WTC11 (cell line): ENCODE results near the gene FIGNL2. TPM values are rescaled to one million over a fixed set of nuclear protein-coding genes. Genes with fewer than 3 reads are reported as not detected.

Experiments
- ATAC-seq: fragments of 200-7000 bp; cut with Tn5 transposase; 2 replicates; pipeline ENCODE4 v1.10.0; 2021; ENCODE audit warnings: mild to moderate bottlenecking, moderate library complexity
- CTCF ChIA-PET: fragments of 300-600 bp; sonication (Branson Sonifier 250); formaldehyde crosslinking; loops from one replicate; lab custom pipeline; 2021; ENCODE audit warnings: antibody characterized with exemption; lab: Charles Lee
- POLR2A ChIA-PET: fragments of 350-600 bp; sonication (Branson Sonifier 250); formaldehyde crosslinking; loops from one replicate; lab custom pipeline; 2021; ENCODE audit warnings: antibody characterized with exemption; lab: Charles Lee
- DNase-seq: peaks from one replicate; pipeline ENCODE4 v3.0.0; 2021; ENCODE audit warnings: low spot score
- H3K27ac Mint-ChIP-seq: 2 replicates; pipeline ENCODE4 v1.8.0; 2021; ENCODE audit warnings: mixed read lengths
- H3K27me3 Mint-ChIP-seq: 2 replicates; pipeline ENCODE4 v1.8.0; 2021; ENCODE audit warnings: low read depth, mild to moderate bottlenecking, moderate library complexity, mixed read lengths
- H3K36me3 Mint-ChIP-seq: 2 replicates; pipeline ENCODE4 v1.8.0; 2021; ENCODE audit warnings: mixed read lengths
- H3K4me1 Mint-ChIP-seq: 2 replicates; pipeline ENCODE4 v1.8.0; 2022; ENCODE audit warnings: mixed read lengths
- H3K4me3 Mint-ChIP-seq: 2 replicates; pipeline ENCODE4 v1.8.0; 2021; ENCODE audit warnings: mild to moderate bottlenecking, moderate library complexity, mixed read lengths
- H3K9me3 Mint-ChIP-seq: 2 replicates; pipeline ENCODE4 v1.8.0; 2021; ENCODE audit warnings: mixed read lengths
- ELF4 ChIP-seq: sonication (generic); formaldehyde crosslinking; IDR thresholded peaks from 2 replicates; pipeline ENCODE4 v1.8.1; 2022; ENCODE audit warnings: low read depth, mild to moderate bottlenecking, moderate library complexity, missing genetic modification reagents
- FOXK1 ChIP-seq: sonication (generic); formaldehyde crosslinking; IDR thresholded peaks from 2 replicates; pipeline ENCODE4 v1.8.0; 2022; ENCODE audit warnings: mild to moderate bottlenecking, moderate library complexity, missing genetic modification reagents
- GRHL2 ChIP-seq: fragments of 250-450 bp; sonication (Bioruptor Pico); IDR thresholded peaks from 2 replicates; pipeline ENCODE4 v1.8.0; 2022; ENCODE audit warnings: mild to moderate bottlenecking, moderate library complexity; ENCODE audit not compliant: insufficient replicate concordance, severe bottlenecking
- IRF2 ChIP-seq: sonication (generic); formaldehyde crosslinking; IDR thresholded peaks from 2 replicates; pipeline ENCODE4 v1.8.0; 2022; ENCODE audit warnings: low read depth, missing genetic modification reagents, borderline replicate concordance
- JUN ChIP-seq: sonication (generic); formaldehyde crosslinking; IDR thresholded peaks from 2 replicates; pipeline ENCODE4 v1.8.0; 2023; ENCODE audit warnings: mild to moderate bottlenecking, missing genetic modification reagents
- KAT7 ChIP-seq: sonication (generic); formaldehyde crosslinking; IDR thresholded peaks from 2 replicates; pipeline ENCODE4 v1.8.1; 2023; ENCODE audit warnings: missing genetic modification reagents, mild to moderate bottlenecking, borderline replicate concordance
- NR2C2 ChIP-seq: sonication (generic); formaldehyde crosslinking; IDR thresholded peaks from 2 replicates; pipeline ENCODE4 v1.8.0; 2022; ENCODE audit warnings: mild to moderate bottlenecking, missing genetic modification reagents
- RELA ChIP-seq: sonication (generic); formaldehyde crosslinking; IDR thresholded peaks from 2 replicates; pipeline ENCODE4 v1.8.1; 2022; ENCODE audit warnings: missing genetic modification reagents, mild to moderate bottlenecking, borderline replicate concordance
- SOX15 ChIP-seq: fragments of 250-450 bp; sonication (Bioruptor Pico); IDR thresholded peaks from 2 replicates; pipeline ENCODE4 v1.9.0; 2021; ENCODE audit warnings: mild to moderate bottlenecking
- SP1 ChIP-seq: sonication (generic); formaldehyde crosslinking; conservative IDR thresholded peaks from 2 replicates; pipeline ENCODE4 v1.8.1; 2022; ENCODE audit warnings: missing genetic modification reagents
- TP53 ChIP-seq: sonication (generic); formaldehyde crosslinking; IDR thresholded peaks from 2 replicates; pipeline ENCODE4 v1.8.1; 2023; ENCODE audit warnings: mild to moderate bottlenecking, missing genetic modification reagents
- ZBTB21 ChIP-seq: sonication (generic); formaldehyde crosslinking; IDR thresholded peaks from 2 replicates; pipeline ENCODE4 v1.8.1; 2023; ENCODE audit warnings: mild to moderate bottlenecking, missing genetic modification reagents, borderline replicate concordance
- ZNF121 ChIP-seq: sonication (generic); formaldehyde crosslinking; IDR thresholded peaks from 2 replicates; pipeline ENCODE4 v1.8.0; 2023; ENCODE audit warnings: missing genetic modification reagents
- total RNA-seq: library from RNA; stranded (reverse); gene quantifications from 3 replicates; pipeline ENCODE4 v1.2.3, GENCODE V29; 2021
- TF ChIP-seq, protein P1 (sequence below): fragments of 250-450 bp; sonication (Bioruptor Pico); IDR thresholded peaks from 2 replicates; pipeline ENCODE4 v1.9.0; 2021; ENCODE audit warnings: mild to moderate bottlenecking
- TF ChIP-seq, protein P2 (sequence below): fragments of 250-450 bp; sonication (Bioruptor Pico); IDR thresholded peaks from 2 replicates; pipeline ENCODE4 v1.8.0; 2021; ENCODE audit warnings: mild to moderate bottlenecking
- TF ChIP-seq, protein P3 (sequence below): sonication (generic); formaldehyde crosslinking; IDR thresholded peaks from 2 replicates; pipeline ENCODE4 v1.8.0; 2022; ENCODE audit warnings: missing genetic modification reagents
- TF ChIP-seq, protein P4 (sequence below): sonication (generic); formaldehyde crosslinking; IDR thresholded peaks from 2 replicates; pipeline ENCODE4 v1.8.1; 2023; ENCODE audit warnings: mild to moderate bottlenecking, missing genetic modification reagents, moderate library complexity
- TF ChIP-seq, protein P5 (sequence below): sonication (generic); formaldehyde crosslinking; IDR thresholded peaks from 2 replicates; pipeline ENCODE4 v1.8.0; 2022; ENCODE audit warnings: mild to moderate bottlenecking, missing genetic modification reagents
- TF ChIP-seq, protein P6 (sequence below): sonication (generic); formaldehyde crosslinking; conservative IDR thresholded peaks from 2 replicates; pipeline ENCODE4 v1.8.1; 2023; ENCODE audit warnings: mild to moderate bottlenecking, low read depth, missing genetic modification reagents, moderate library complexity
- TF ChIP-seq, protein P7 (sequence below): sonication (generic); formaldehyde crosslinking; IDR thresholded peaks from 2 replicates; pipeline ENCODE4 v1.8.0; 2023; ENCODE audit warnings: missing genetic modification reagents, mild to moderate bottlenecking, borderline replicate concordance

The FIGNL2 gene
- total RNA-seq, 1 experiment from 2014 or later = 9.9 TPM

DNA sequence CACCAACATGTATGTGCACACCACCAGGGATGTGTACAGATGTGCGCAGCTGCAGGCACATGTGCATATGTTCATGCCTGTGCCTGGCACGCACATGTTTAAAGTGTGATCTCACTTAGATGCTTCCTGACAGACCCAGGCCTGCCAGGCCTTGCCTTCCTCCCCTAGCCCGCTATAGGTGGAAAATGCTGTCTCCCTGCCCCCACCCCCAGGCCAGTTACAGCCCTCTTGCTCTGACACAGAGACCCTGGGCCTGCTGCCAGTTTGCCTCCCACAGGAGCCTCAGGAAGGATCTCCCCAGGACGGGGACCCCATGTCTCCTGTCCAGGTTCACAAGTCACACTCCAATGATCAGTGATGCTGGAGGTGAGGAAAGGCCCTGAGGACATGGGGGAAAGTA, 21.6 kb downstream of the FIGNL2 start:
- Mint-ChIP-seq H3K27ac (no peak overlapping the region), H3K4me1 (peaks cover 46% of the 10 kb centered on the region), H3K36me3 (no peaks in the 10 kb centered on the region), H3K4me3 (no peak overlapping the region), H3K9me3 (no peaks in the 10 kb centered on the region), H3K27me3 (peaks cover 11% of the 10 kb centered on the region)
- POLR2A ChIA-PET = no interaction called here
- CTCF ChIA-PET = interaction anchor here (4.6 kb wide), 1 partner anchor 48 kb away, joined by 67 read pairs; no protein-coding TSS in a partner anchor
- ATAC-seq (no peak), DNase-seq (no peak)
- TF ChIP-seq, protein P1, sequence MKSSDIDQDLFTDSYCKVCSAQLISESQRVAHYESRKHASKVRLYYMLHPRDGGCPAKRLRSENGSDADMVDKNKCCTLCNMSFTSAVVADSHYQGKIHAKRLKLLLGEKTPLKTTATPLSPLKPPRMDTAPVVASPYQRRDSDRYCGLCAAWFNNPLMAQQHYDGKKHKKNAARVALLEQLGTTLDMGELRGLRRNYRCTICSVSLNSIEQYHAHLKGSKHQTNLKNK (CRISPR knock-in tag) = no peak
- TF ChIP-seq IRF2 (CRISPR knock-in tag) (no peak), KAT7 (CRISPR knock-in tag) (no peak), GRHL2 (no peak), ELF4 (no peak)

- Mint-ChIP-seq H3K27ac (no peak overlapping the region), H3K4me1 (peaks cover 37% of the 10 kb centered on the region), H3K4me3 (no peak overlapping the region), H3K36me3 (no peaks in the 10 kb centered on the region), H3K9me3 (no peaks in the 10 kb centered on the region), H3K27me3 (peaks cover 12% of the 10 kb centered on the region)
- ATAC-seq (no peak), DNase-seq (no peak)
- ChIA-PET POLR2A (no interaction called here), CTCF (interaction anchor here (1.2 to 4.6 kb wide), 8 partner anchors 11 to 131 kb away, joined by 3 to 67 read pairs (median 17); a partner anchor contains a TSS)
- TF ChIP-seq ZBTB21 (CRISPR knock-in tag) = no peak
- no peak for TF ChIP-seq TP53 (CRISPR knock-in tag)
- TF ChIP-seq JUN (CRISPR knock-in tag) = no peak
- TF ChIP-seq, protein P2, sequence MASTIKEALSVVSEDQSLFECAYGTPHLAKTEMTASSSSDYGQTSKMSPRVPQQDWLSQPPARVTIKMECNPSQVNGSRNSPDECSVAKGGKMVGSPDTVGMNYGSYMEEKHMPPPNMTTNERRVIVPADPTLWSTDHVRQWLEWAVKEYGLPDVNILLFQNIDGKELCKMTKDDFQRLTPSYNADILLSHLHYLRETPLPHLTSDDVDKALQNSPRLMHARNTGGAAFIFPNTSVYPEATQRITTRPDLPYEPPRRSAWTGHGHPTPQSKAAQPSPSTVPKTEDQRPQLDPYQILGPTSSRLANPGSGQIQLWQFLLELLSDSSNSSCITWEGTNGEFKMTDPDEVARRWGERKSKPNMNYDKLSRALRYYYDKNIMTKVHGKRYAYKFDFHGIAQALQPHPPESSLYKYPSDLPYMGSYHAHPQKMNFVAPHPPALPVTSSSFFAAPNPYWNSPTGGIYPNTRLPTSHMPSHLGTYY (CRISPR knock-in tag) = no peak
- no peak for TF ChIP-seq ZNF121
- TF ChIP-seq, protein P3, sequence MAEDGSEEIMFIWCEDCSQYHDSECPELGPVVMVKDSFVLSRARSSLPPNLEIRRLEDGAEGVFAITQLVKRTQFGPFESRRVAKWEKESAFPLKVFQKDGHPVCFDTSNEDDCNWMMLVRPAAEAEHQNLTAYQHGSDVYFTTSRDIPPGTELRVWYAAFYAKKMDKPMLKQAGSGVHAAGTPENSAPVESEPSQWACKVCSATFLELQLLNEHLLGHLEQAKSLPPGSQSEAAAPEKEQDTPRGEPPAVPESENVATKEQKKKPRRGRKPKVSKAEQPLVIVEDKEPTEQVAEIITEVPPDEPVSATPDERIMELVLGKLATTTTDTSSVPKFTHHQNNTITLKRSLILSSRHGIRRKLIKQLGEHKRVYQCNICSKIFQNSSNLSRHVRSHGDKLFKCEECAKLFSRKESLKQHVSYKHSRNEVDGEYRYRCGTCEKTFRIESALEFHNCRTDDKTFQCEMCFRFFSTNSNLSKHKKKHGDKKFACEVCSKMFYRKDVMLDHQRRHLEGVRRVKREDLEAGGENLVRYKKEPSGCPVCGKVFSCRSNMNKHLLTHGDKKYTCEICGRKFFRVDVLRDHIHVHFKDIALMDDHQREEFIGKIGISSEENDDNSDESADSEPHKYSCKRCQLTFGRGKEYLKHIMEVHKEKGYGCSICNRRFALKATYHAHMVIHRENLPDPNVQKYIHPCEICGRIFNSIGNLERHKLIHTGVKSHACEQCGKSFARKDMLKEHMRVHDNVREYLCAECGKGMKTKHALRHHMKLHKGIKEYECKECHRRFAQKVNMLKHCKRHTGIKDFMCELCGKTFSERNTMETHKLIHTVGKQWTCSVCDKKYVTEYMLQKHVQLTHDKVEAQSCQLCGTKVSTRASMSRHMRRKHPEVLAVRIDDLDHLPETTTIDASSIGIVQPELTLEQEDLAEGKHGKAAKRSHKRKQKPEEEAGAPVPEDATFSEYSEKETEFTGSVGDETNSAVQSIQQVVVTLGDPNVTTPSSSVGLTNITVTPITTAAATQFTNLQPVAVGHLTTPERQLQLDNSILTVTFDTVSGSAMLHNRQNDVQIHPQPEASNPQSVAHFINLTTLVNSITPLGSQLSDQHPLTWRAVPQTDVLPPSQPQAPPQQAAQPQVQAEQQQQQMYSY (CRISPR knock-in tag) = no peak
- TF ChIP-seq SOX15 (CRISPR knock-in tag) = no peak
- TF ChIP-seq, protein P4, sequence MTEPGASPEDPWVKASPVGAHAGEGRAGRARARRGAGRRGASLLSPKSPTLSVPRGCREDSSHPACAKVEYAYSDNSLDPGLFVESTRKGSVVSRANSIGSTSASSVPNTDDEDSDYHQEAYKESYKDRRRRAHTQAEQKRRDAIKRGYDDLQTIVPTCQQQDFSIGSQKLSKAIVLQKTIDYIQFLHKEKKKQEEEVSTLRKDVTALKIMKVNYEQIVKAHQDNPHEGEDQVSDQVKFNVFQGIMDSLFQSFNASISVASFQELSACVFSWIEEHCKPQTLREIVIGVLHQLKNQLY (CRISPR knock-in tag) = no peak
- TF ChIP-seq NR2C2 (CRISPR knock-in tag) = no peak
- TF ChIP-seq, protein P5, sequence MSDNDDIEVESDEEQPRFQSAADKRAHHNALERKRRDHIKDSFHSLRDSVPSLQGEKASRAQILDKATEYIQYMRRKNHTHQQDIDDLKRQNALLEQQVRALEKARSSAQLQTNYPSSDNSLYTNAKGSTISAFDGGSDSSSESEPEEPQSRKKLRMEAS (CRISPR knock-in tag) = no peak
- TF ChIP-seq SP1 (CRISPR knock-in tag) = no peak
- TF ChIP-seq, protein P6, sequence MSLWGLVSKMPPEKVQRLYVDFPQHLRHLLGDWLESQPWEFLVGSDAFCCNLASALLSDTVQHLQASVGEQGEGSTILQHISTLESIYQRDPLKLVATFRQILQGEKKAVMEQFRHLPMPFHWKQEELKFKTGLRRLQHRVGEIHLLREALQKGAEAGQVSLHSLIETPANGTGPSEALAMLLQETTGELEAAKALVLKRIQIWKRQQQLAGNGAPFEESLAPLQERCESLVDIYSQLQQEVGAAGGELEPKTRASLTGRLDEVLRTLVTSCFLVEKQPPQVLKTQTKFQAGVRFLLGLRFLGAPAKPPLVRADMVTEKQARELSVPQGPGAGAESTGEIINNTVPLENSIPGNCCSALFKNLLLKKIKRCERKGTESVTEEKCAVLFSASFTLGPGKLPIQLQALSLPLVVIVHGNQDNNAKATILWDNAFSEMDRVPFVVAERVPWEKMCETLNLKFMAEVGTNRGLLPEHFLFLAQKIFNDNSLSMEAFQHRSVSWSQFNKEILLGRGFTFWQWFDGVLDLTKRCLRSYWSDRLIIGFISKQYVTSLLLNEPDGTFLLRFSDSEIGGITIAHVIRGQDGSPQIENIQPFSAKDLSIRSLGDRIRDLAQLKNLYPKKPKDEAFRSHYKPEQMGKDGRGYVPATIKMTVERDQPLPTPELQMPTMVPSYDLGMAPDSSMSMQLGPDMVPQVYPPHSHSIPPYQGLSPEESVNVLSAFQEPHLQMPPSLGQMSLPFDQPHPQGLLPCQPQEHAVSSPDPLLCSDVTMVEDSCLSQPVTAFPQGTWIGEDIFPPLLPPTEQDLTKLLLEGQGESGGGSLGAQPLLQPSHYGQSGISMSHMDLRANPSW (CRISPR knock-in tag) = no peak
- no peak for TF ChIP-seq RELA
- no peak for TF ChIP-seq FOXK1 (CRISPR knock-in tag)
- TF ChIP-seq, protein P7, sequence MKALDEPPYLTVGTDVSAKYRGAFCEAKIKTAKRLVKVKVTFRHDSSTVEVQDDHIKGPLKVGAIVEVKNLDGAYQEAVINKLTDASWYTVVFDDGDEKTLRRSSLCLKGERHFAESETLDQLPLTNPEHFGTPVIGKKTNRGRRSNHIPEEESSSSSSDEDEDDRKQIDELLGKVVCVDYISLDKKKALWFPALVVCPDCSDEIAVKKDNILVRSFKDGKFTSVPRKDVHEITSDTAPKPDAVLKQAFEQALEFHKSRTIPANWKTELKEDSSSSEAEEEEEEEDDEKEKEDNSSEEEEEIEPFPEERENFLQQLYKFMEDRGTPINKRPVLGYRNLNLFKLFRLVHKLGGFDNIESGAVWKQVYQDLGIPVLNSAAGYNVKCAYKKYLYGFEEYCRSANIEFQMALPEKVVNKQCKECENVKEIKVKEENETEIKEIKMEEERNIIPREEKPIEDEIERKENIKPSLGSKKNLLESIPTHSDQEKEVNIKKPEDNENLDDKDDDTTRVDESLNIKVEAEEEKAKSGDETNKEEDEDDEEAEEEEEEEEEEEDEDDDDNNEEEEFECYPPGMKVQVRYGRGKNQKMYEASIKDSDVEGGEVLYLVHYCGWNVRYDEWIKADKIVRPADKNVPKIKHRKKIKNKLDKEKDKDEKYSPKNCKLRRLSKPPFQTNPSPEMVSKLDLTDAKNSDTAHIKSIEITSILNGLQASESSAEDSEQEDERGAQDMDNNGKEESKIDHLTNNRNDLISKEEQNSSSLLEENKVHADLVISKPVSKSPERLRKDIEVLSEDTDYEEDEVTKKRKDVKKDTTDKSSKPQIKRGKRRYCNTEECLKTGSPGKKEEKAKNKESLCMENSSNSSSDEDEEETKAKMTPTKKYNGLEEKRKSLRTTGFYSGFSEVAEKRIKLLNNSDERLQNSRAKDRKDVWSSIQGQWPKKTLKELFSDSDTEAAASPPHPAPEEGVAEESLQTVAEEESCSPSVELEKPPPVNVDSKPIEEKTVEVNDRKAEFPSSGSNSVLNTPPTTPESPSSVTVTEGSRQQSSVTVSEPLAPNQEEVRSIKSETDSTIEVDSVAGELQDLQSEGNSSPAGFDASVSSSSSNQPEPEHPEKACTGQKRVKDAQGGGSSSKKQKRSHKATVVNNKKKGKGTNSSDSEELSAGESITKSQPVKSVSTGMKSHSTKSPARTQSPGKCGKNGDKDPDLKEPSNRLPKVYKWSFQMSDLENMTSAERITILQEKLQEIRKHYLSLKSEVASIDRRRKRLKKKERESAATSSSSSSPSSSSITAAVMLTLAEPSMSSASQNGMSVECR (CRISPR knock-in tag) = no peak
Observed at GRCh38 chr12:51825216-51825615, 23.3 kb downstream of the FIGNL2 start.
